Hepatocyte (in vitro differentiated cells): ENCODE data around the gene RIT2. TPM values are rescaled to one million over a fixed set of nuclear protein-coding genes. Genes with fewer than 3 reads are reported as not detected.

ENCODE experiments used
- DNase-seq: peaks from one replicate; pipeline ENCODE4 v3.0.0-alpha.2; 2016; ENCODE audit warnings: low spot score
- H2AFZ ChIP-seq: fragments of 200-600 bp; sonication (generic); 2 replicates; pipeline ENCODE4 v1.6.0; 2016; ENCODE audit warnings: antibody characterized with exemption, mild to moderate bottlenecking
- H3K27ac ChIP-seq: fragments of 200-600 bp; sonication (generic); 2 replicates; pipeline ENCODE4 v1.5.1; 2016; ENCODE audit warnings: mild to moderate bottlenecking
- H3K27me3 ChIP-seq: fragments of 200-600 bp; sonication (generic); 2 replicates; pipeline ENCODE4 v1.6.1; 2016
- H3K36me3 ChIP-seq: fragments of 200-600 bp; sonication (generic); replicated peaks from 2 replicates; pipeline ENCODE4 v1.5.1; 2016; ENCODE audit warnings: low read depth; ENCODE audit not compliant: insufficient read depth
- H3K4me1 ChIP-seq: fragments of 200-600 bp; sonication (generic); 2 replicates; pipeline ENCODE4 v1.5.1; 2016; ENCODE audit warnings: mild to moderate bottlenecking, moderate library complexity; ENCODE audit not compliant: insufficient read depth
- H3K4me2 ChIP-seq: fragments of 200-600 bp; sonication (generic); 2 replicates; pipeline ENCODE4 v1.6.0; 2016
- H3K4me3 ChIP-seq: fragments of 200-600 bp; sonication (generic); 2 replicates; pipeline ENCODE4 v1.5.1; 2016; ENCODE audit warnings: mild to moderate bottlenecking
- H3K79me2 ChIP-seq: fragments of 200-600 bp; sonication (generic); 2 replicates; pipeline ENCODE4 v1.6.0; 2017; ENCODE audit warnings: mild to moderate bottlenecking
- H3K9me2 ChIP-seq: fragments of 200-600 bp; sonication (generic); replicated peaks from 2 replicates; pipeline ENCODE4 v1.6.0; 2017; ENCODE audit warnings: mild to moderate bottlenecking; ENCODE audit not compliant: insufficient read depth
- H3K9me3 ChIP-seq: fragments of 200-600 bp; sonication (generic); 2 replicates; pipeline ENCODE4 v1.5.1; 2016; ENCODE audit warnings: low read depth, mild to moderate bottlenecking
- H4K20me1 ChIP-seq: fragments of 200-600 bp; sonication (generic); 2 replicates; pipeline ENCODE4 v1.6.0; 2016; ENCODE audit warnings: mild to moderate bottlenecking; ENCODE audit not compliant: insufficient read depth, poor library complexity, severe bottlenecking
- EZH2 ChIP-seq: fragments of 200-600 bp; sonication (generic); IDR thresholded peaks from 2 replicates; pipeline ENCODE4 v1.6.1; 2016; ENCODE audit warnings: antibody characterized with exemption, mild to moderate bottlenecking, borderline replicate concordance
- EZH2phosphoT487 ChIP-seq: fragments of 200-600 bp; sonication (generic); IDR thresholded peaks from one replicate; pipeline ENCODE4 v1.6.1; 2018; ENCODE audit warnings: antibody characterized with exemption, mild to moderate bottlenecking, low read depth, moderate library complexity; ENCODE audit not compliant: unreplicated experiment, severe bottlenecking
- WGBS: methylation state at CpG from one replicate; pipeline ENCODE4 v1.1.6; 2016; ENCODE audit warnings: low lambda C conversion rate; ENCODE audit errors: missing lambda C conversion rate; 5-methylcytosine and 5-hydroxymethylcytosine counted together
- polyA plus RNA-seq: library from polyadenylated mRNA; unstranded; fragments of >200 nt; fragmentation: Nextera tagmentation; extraction: Ambion mirVana; gene quantifications from 2 replicates; pipeline ENCODE4 v1.2.1, GENCODE V29; 2016
- total RNA-seq: library from RNA; depleted of rRNA; stranded (reverse); fragments of >200 nt; gene quantifications from 2 replicates; pipeline ENCODE4 v1.2.3, GENCODE V29; 2014
- TF ChIP-seq, protein P1 (sequence below): fragments of 200-600 bp; sonication (generic); IDR thresholded peaks from 2 replicates; pipeline ENCODE4 v1.5.1; 2016; ENCODE audit warnings: antibody characterized with exemption, mild to moderate bottlenecking; ENCODE audit not compliant: poor library complexity

The RIT2 gene
- total and polyA plus RNA-seq, 2 experiments from 2014 or later: not detected

DNA sequence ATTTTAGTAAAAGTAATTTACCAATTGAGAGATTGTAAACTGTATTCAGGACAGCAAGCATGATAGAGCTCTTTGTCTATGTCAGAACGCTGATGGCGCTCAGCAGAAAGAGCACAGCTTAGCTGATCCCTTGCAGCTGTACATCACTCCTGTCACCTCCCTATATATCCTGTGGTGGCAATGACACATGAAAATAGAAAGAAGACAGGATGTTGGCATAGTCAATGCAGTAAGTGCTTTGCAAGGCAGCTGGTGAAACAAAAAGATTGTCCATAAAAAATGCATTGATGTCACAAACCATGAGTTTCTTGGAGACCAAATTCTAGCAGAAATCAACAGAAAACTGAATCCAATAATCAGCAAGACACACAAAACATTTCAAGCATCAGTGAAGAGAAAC lies 221.5 kb downstream of the RIT2 start:
- no peaks in the 10 kb centered on the region for H3K9me2 ChIP-seq
- no peak overlapping the region for H3K4me2 ChIP-seq
- H3K79me2 ChIP-seq: no peaks in the 10 kb centered on the region
- WGBS: 80% methylated on average over 2 of the region's 2 CpGs
- no peak overlapping the region for H3K27ac ChIP-seq
- no peak for TF ChIP-seq EZH2phosphoT487
- H3K36me3 ChIP-seq: no peaks in the 10 kb centered on the region
- no peaks in the 10 kb centered on the region for H3K4me1 ChIP-seq
- DNase-seq: no peak
- H2AFZ ChIP-seq: no peak overlapping the region
- H3K4me3 ChIP-seq: no peak overlapping the region
- H3K9me3 ChIP-seq: no peaks in the 10 kb centered on the region
- H4K20me1 ChIP-seq: no peaks in the 10 kb centered on the region
- no peaks in the 10 kb centered on the region for H3K27me3 ChIP-seq

DNA sequence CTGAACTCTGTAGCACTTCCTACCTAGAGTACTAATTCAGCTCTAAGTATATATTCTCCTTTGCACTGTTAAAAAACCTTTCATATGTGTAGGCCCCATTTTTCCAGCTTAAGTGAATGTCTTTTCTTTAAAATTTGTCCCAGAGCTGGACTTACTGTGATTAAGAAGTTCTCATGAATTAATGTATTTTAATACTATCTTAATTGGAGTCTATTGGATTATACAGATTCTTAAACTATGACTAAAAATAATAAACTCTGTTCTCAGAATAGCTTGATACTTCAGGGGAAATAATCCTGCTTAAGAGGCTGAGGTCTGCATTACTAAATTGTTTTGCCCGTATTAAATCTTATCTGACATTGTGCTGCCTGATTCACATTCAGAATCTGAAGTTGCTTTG lies 223.3 kb downstream of the RIT2 start:
- no peak for DNase-seq
- Histone ChIP-seq H3K9me3 (no peaks in the 10 kb centered on the region), H3K27ac (no peak overlapping the region), H3K4me1 (no peaks in the 10 kb centered on the region), H3K4me2 (no peak overlapping the region), H4K20me1 (no peaks in the 10 kb centered on the region), H3K4me3 (no peak overlapping the region), H3K27me3 (no peaks in the 10 kb centered on the region), H3K79me2 (no peaks in the 10 kb centered on the region), H3K36me3 (no peaks in the 10 kb centered on the region), H3K9me2 (no peaks in the 10 kb centered on the region), H2AFZ (no peak overlapping the region)
- WGBS: 72% methylated on average over 1 of the region's 1 CpG
- TF ChIP-seq EZH2phosphoT487: no peak
- TF ChIP-seq, protein P1, sequence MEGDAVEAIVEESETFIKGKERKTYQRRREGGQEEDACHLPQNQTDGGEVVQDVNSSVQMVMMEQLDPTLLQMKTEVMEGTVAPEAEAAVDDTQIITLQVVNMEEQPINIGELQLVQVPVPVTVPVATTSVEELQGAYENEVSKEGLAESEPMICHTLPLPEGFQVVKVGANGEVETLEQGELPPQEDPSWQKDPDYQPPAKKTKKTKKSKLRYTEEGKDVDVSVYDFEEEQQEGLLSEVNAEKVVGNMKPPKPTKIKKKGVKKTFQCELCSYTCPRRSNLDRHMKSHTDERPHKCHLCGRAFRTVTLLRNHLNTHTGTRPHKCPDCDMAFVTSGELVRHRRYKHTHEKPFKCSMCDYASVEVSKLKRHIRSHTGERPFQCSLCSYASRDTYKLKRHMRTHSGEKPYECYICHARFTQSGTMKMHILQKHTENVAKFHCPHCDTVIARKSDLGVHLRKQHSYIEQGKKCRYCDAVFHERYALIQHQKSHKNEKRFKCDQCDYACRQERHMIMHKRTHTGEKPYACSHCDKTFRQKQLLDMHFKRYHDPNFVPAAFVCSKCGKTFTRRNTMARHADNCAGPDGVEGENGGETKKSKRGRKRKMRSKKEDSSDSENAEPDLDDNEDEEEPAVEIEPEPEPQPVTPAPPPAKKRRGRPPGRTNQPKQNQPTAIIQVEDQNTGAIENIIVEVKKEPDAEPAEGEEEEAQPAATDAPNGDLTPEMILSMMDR: no peak
- TF ChIP-seq EZH2: no peak

- no peaks in the 10 kb centered on the region for H3K79me2 ChIP-seq
- H3K4me1 ChIP-seq: no peaks in the 10 kb centered on the region
- no peak for TF ChIP-seq EZH2
- TF ChIP-seq, protein P1: no peak
- no peak for TF ChIP-seq EZH2phosphoT487
- no peaks in the 10 kb centered on the region for H3K27me3 ChIP-seq
- WGBS: 83% methylated on average over 3 of the region's 3 CpGs
- DNase-seq: no peak
- no peak overlapping the region for H2AFZ ChIP-seq
- H3K4me3 ChIP-seq: no peak overlapping the region
- H3K4me2 ChIP-seq: no peak overlapping the region
- no peaks in the 10 kb centered on the region for H3K36me3 ChIP-seq
- no peak overlapping the region for H3K27ac ChIP-seq
- H3K9me2 ChIP-seq: no peaks in the 10 kb centered on the region
- no peaks in the 10 kb centered on the region for H3K9me3 ChIP-seq
- no peaks in the 10 kb centered on the region for H4K20me1 ChIP-seq
These were observed 223.8 kb downstream of the RIT2 start for GRCh38 chr18:42891705-42892104.

DNA sequence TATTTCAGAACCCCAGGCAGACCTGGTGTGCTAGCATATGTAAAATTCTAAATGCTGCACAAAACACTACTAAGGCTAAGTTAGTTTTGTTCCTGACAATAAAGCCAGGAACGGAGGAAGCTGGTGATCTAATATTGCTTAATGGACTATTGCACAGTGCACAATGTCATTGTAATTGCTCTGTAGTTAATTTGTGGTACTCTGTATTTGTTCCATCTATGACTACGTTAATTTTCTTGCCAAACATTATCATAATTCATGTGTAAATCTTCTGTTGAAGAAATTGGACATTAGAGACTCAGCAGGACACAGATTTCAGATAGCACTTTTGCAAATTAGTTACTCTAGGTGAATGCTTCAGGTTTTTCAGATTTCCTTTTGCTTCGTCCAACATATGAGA lies 232.3 kb downstream of the RIT2 start:
- no peaks in the 10 kb centered on the region for H3K27me3 ChIP-seq
- WGBS: 82% methylated on average over 3 of the region's 3 CpGs
- no peak overlapping the region for H3K27ac ChIP-seq
- no peaks in the 10 kb centered on the region for H3K9me3 ChIP-seq
- DNase-seq: no peak
- TF ChIP-seq EZH2 (no peak), EZH2phosphoT487 (no peak)
- TF ChIP-seq, protein P1: no peak
- H2AFZ ChIP-seq: no peak overlapping the region
- H3K9me2 ChIP-seq: no peaks in the 10 kb centered on the region
- no peak overlapping the region for H3K4me3 ChIP-seq
- H3K4me1 ChIP-seq: no peaks in the 10 kb centered on the region
- H3K36me3 ChIP-seq: no peaks in the 10 kb centered on the region
- H3K4me2 ChIP-seq: no peak overlapping the region
- no peaks in the 10 kb centered on the region for H3K79me2 ChIP-seq
- H4K20me1 ChIP-seq: no peaks in the 10 kb centered on the region
